Loucy (cell line): Measurements from ENCODE around the gene VILL.
"Not testable (repeated sequence)": the region's sequence is repeated elsewhere in the genome, so short reads cannot be mapped to it uniquely, and the experiment has no call there.

Experiments used
- H2AFZ ChIP-seq: fragments of 200-600 bp; sonication (generic); 2 replicates; pipeline ENCODE4 v1.6.0; 2016; ENCODE audit warnings: antibody characterized with exemption, mild to moderate bottlenecking, low read length, moderate library complexity
- H3F3A ChIP-seq: fragments of 200-600 bp; 2 replicates; pipeline ENCODE4 v1.6.0; 2016; ENCODE audit warnings: antibody characterized with exemption, low read depth, mild to moderate bottlenecking
- H3K27me3 ChIP-seq: fragments of 200-600 bp; sonication (generic); 2 replicates; pipeline ENCODE4 v1.6.1; 2014; ENCODE audit warnings: low read length, mild to moderate bottlenecking; ENCODE audit not compliant: insufficient read depth, poor library complexity, severe bottlenecking
- H3K36me3 ChIP-seq: fragments of 200-600 bp; sonication (generic); 2 replicates; pipeline ENCODE4 v1.6.1; 2016; ENCODE audit warnings: low read length; ENCODE audit not compliant: insufficient read depth
- H3K4me1 ChIP-seq: fragments of 200-600 bp; sonication (generic); 2 replicates; pipeline ENCODE4 v1.5.1; 2014; ENCODE audit warnings: low read length, mild to moderate bottlenecking; ENCODE audit not compliant: insufficient read depth, poor library complexity, severe bottlenecking
- H3K4me2 ChIP-seq: fragments of 200-600 bp; sonication (generic); 2 replicates; pipeline ENCODE4 v1.6.0; 2014; ENCODE audit warnings: antibody characterized with exemption, low read length, low read depth, mild to moderate bottlenecking; ENCODE audit not compliant: poor library complexity, severe bottlenecking
- H3K4me3 ChIP-seq: fragments of 200-600 bp; sonication (generic); 2 replicates; pipeline ENCODE4 v1.5.1; 2014; ENCODE audit warnings: low read length, mild to moderate bottlenecking, mixed read lengths; ENCODE audit not compliant: poor library complexity, severe bottlenecking
- H3K79me2 ChIP-seq: fragments of 200-600 bp; sonication (generic); 2 replicates; pipeline ENCODE4 v1.6.1; 2014; ENCODE audit warnings: low read length; ENCODE audit not compliant: insufficient read depth
- H3K9ac ChIP-seq: fragments of 200-600 bp; sonication (generic); 2 replicates; pipeline ENCODE4 v1.6.0; 2014; ENCODE audit warnings: mild to moderate bottlenecking, low read depth, low read length, moderate library complexity; ENCODE audit not compliant: poor library complexity, severe bottlenecking
- H3K9me2 ChIP-seq: fragments of 200-600 bp; sonication (generic); replicated peaks from 2 replicates; pipeline ENCODE4 v1.6.1; 2016; ENCODE audit warnings: low read depth, low read length, mixed read lengths
- H3K9me3 ChIP-seq: fragments of 200-600 bp; sonication (generic); 2 replicates; pipeline ENCODE4 v1.6.1; 2014; ENCODE audit warnings: mild to moderate bottlenecking, antibody characterized with exemption, low read length, low read depth; ENCODE audit not compliant: insufficient read depth
- H4K20me1 ChIP-seq: fragments of 200-600 bp; sonication (generic); 2 replicates; pipeline ENCODE4 v1.6.0; 2014; ENCODE audit warnings: antibody characterized with exemption, low read length, mild to moderate bottlenecking; ENCODE audit not compliant: insufficient read depth, poor library complexity, severe bottlenecking
- EZH2phosphoT487 ChIP-seq: fragments of 200-600 bp; IDR thresholded peaks from 2 replicates; pipeline ENCODE4 v1.6.1; 2018; ENCODE audit warnings: antibody characterized with exemption, mild to moderate bottlenecking, moderate library complexity, borderline replicate concordance
- TF ChIP-seq, protein P1 (sequence below): fragments of 200-600 bp; sonication (generic); conservative IDR thresholded peaks from 2 replicates; pipeline ENCODE4 v1.5.1; 2014; ENCODE audit warnings: mild to moderate bottlenecking, antibody characterized with exemption, low read length

The VILL gene

DNA sequence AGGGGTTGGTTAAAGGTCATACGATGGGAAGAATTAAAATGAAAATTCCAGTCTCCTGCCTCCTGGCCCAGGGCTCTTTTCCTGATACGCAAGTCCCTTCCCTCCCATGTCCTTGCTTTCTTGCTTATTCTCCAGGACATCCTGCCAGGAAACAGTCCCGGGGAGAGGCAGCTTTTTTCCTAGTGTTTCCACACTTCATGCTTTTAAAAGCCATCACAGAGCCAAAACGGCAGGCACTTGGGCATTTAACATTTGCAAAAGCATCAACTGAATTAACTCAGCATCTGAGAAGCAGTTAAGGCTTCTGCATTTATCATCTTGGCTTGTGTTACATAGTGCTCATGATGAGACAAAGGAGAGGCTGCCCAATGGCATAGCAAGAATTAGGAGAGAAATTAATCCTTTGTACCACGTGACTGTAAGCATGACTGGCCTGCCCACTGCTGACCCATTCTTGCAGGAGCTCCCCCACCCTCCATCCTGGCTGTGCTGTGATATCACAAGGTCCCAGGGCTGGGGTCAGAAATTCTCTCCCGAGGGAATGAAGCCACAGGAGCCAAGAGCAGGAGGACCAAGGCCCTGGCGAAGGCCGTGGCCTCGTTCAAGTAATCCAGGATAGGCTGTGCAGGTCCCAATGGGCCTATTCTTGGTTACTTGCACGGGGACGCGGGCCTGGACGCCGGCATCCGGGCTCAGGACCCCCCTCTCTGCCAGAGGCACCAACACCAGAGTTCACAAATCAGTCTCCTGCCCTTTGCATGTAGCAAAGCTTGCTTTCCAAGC is 21.6 kb upstream of the VILL start:
- no peaks in the 10 kb centered on the region for H3F3A ChIP-seq
- H2AFZ ChIP-seq: no peak overlapping the region
- TF ChIP-seq EZH2phosphoT487: no peak
- no peak overlapping the region for H3K9ac ChIP-seq
- H3K27me3 ChIP-seq: no peaks in the 10 kb centered on the region
- no peaks in the 10 kb centered on the region for H4K20me1 ChIP-seq
- H3K9me3 ChIP-seq: no peaks in the 10 kb centered on the region
- no peaks in the 10 kb centered on the region for H3K4me1 ChIP-seq
- H3K79me2 ChIP-seq: no peaks in the 10 kb centered on the region
- H3K9me2 ChIP-seq: no peaks in the 10 kb centered on the region
- H3K4me2 ChIP-seq: no peak overlapping the region
- no peak overlapping the region for H3K4me3 ChIP-seq
- no peaks in the 10 kb centered on the region for H3K36me3 ChIP-seq

DNA sequence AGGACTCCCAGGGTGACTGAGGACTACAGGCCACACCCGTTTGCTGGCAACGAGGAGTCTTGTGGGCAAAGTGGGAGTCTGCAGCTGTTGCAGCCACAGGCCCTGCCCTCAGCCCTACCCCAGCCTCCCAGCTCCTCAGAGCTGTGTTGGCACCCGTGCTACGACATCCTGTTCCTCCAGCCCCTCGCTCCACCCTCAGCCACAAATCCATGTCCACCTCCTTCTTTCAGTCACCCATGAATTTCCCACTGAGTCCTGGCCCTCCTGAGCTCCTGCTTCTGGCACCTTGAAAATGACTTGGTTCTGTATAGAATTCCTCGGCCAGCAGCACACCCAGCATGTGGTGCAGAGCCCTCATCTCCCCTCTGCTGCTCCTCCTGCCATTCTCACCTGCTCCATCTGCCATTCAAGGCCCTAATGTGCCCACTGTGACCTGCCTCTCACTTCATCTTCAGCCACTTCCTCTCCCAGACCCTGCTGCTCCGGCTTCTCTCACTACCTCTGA is 20.9 kb upstream of the VILL start:
- Histone ChIP-seq H3K36me3 (no peaks in the 10 kb centered on the region), H3F3A (no peaks in the 10 kb centered on the region), H3K4me1 (no peaks in the 10 kb centered on the region), H3K9me2 (no peaks in the 10 kb centered on the region), H4K20me1 (no peaks in the 10 kb centered on the region), H3K9ac (no peak overlapping the region), H3K27me3 (no peaks in the 10 kb centered on the region), H3K4me3 (no peak overlapping the region), H2AFZ (no peak overlapping the region), H3K4me2 (no peak overlapping the region), H3K9me3 (no peaks in the 10 kb centered on the region), H3K79me2 (no peaks in the 10 kb centered on the region)
- TF ChIP-seq, protein P1, sequence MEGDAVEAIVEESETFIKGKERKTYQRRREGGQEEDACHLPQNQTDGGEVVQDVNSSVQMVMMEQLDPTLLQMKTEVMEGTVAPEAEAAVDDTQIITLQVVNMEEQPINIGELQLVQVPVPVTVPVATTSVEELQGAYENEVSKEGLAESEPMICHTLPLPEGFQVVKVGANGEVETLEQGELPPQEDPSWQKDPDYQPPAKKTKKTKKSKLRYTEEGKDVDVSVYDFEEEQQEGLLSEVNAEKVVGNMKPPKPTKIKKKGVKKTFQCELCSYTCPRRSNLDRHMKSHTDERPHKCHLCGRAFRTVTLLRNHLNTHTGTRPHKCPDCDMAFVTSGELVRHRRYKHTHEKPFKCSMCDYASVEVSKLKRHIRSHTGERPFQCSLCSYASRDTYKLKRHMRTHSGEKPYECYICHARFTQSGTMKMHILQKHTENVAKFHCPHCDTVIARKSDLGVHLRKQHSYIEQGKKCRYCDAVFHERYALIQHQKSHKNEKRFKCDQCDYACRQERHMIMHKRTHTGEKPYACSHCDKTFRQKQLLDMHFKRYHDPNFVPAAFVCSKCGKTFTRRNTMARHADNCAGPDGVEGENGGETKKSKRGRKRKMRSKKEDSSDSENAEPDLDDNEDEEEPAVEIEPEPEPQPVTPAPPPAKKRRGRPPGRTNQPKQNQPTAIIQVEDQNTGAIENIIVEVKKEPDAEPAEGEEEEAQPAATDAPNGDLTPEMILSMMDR: no peak
- TF ChIP-seq EZH2phosphoT487: no peak

DNA sequence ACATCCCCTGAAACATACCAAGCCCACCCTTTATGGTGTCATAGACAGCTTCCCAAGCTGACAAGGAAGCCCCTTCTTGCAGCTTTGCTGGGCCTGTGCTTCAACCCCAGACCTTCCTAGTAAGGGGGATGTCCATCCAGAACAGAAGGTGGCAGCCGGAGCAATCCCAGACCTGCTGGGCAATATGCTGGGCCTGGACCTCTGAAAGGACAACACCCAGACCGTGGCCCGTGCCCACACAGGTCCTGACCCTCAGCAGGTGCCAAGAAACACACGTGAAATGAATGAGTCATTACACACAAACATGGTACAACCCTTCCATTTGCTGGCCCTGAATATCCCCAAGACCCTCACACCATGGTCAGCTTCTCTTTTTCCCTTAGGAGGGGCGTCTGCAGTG is 19.8 kb upstream of the VILL start:
- Histone ChIP-seq H4K20me1 (no peaks in the 10 kb centered on the region), H3K9me3 (no peaks in the 10 kb centered on the region), H3K36me3 (no peaks in the 10 kb centered on the region; the same call in 1 of the 2 replicates), H3K4me2 (no peak overlapping the region), H3K4me1 (no peaks in the 10 kb centered on the region), H3K9ac (no peak overlapping the region), H3K27me3 (no peaks in the 10 kb centered on the region), H3K4me3 (no peak overlapping the region), H2AFZ (no peak overlapping the region), H3K79me2 (no peaks in the 10 kb centered on the region), H3F3A (no peaks in the 10 kb centered on the region), H3K9me2 (no peaks in the 10 kb centered on the region)
- no peak for TF ChIP-seq EZH2phosphoT487

DNA sequence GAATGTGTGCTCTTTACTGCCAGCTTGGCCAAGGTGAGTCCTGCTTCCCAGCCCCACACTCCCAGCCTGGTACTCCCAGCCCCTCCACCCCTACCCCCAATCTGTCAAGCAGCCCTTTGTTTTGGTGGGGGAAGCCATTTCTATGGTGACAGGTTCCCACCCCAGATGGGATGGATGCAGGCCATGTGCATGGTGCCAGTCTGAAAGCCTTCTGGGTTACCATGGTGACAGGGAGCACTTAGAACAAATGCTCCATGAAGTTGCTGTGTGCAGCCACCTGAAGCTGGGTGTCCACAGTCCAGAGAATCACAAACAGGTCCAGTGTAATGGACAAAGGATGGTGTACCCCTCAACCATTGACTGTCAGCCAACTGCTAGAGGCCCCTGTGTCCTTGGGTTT is 19.1 kb upstream of the VILL start:
- no peaks in the 10 kb centered on the region for H3F3A ChIP-seq
- no peaks in the 10 kb centered on the region for H4K20me1 ChIP-seq
- no peak overlapping the region for H3K9ac ChIP-seq
- no peak overlapping the region for H3K4me3 ChIP-seq
- no peak for TF ChIP-seq EZH2phosphoT487
- TF ChIP-seq, protein P1: no peak
- no peaks in the 10 kb centered on the region for H3K9me3 ChIP-seq
- no peak overlapping the region for H2AFZ ChIP-seq
- no peaks in the 10 kb centered on the region for H3K27me3 ChIP-seq
- H3K4me1 ChIP-seq: no peaks in the 10 kb centered on the region
- H3K4me2 ChIP-seq: no peak overlapping the region
- H3K79me2 ChIP-seq: no peaks in the 10 kb centered on the region
- H3K36me3 ChIP-seq: peaks cover 3% of the 10 kb centered on the region; the same call in 1 of the 2 replicates
- no peaks in the 10 kb centered on the region for H3K9me2 ChIP-seq

DNA sequence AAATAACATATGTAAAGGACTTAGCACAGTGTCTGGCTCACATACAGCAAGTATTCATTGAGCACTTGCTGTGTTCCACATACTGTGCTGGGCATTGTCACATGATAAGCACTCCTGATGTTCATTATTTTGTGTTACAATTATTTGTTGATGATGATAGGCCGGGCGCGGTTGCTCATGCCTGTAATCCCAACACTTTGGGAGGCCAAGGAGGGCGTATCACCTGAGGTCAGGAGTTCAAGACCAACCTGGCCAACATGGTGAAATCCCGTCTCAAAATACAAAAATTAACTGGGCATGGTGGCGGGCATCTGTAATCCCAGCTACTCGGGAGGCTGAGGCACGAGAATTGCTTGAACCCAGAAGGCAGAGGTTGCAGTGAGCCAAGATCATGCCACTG is 18.5 kb upstream of the VILL start:
- H3K4me2 ChIP-seq, H3K79me2 ChIP-seq, H3K9me3 ChIP-seq, H3K36me3 ChIP-seq, H3K4me1 ChIP-seq, H4K20me1 ChIP-seq, H3K9me2 ChIP-seq, H2AFZ ChIP-seq, H3F3A ChIP-seq, H3K27me3 ChIP-seq, H3K4me3 ChIP-seq, H3K9ac ChIP-seq: not testable (repeated sequence)
